ENCODE results near the gene RAB3IP.
A peak's percentile ranks its signal among the peaks of the same experiment; 100 is the strongest.
"Not testable (repeated sequence)": the region's sequence is repeated elsewhere in the genome, so short reads cannot be mapped to it uniquely, and the experiment has no call there.

Gene RAB3IP

DNA sequence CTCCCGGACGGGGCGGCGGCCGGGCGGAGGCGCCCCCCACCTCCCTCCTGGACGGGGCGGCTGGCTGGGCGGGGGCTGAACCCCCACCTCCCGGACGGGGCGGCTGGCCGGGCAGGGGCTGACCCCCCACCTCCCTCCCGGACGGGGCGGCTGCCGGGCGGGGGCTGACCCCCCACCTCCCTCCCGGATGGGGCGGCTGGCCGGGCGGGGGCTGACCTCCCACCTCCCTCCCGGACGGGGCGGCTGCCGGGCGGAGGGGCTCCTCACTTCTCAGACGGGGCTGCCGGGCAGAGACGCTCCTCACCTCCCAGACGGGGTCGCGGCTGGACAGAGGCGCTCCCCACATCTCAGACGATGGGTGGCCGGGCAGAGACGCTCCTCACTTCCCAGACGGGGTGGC lies 20.9 kb downstream of the RAB3IP start:
- H3K27me3 ChIP-seq (replicated peaks; ENCODE audit: control insufficient read depth, insufficient read depth, low read length); DNase-seq (ENCODE audit: low read depth); H3K4me1 ChIP-seq (ENCODE audit: control insufficient read depth, insufficient read depth, low read length); H3K9ac ChIP-seq (ENCODE audit: low read length); H3K4me3 ChIP-seq (ENCODE audit: low read length); H3K36me3 ChIP-seq (ENCODE audit: control insufficient read depth, insufficient read depth, low read length, severe bottlenecking): not testable (repeated sequence)
- peaks cover 17% of the 10 kb centered on the region for H3K9me3 ChIP-seq (ENCODE audit: control insufficient read depth, low read length)

DNA sequence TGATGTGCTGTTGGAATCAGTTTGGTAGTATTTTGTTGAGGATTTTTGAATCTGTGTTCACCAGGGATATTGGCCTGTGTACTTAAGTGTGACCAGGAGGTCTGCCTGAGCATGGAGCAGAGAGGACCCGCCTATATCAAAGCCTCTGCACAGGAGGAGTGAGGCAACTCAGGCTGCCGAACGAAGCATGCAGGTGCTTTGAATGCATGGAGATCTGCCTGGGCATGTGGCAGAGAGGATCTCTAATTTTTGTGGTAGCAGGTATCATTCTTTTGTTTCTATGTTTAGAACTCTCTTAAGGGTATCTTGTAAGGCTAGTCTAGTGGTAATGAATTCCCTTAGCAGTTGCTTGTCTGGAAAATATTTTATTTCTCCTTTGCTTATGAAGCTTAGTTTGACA lies 26.9 kb downstream of the RAB3IP start:
- H3K9ac ChIP-seq (ENCODE audit: low read length) = no peak overlapping the region
- no peak for DNase-seq (ENCODE audit: low read depth)
- no peaks in the 10 kb centered on the region for H3K4me1 ChIP-seq (ENCODE audit: control insufficient read depth, insufficient read depth, low read length)
- H3K9me3 ChIP-seq (ENCODE audit: control insufficient read depth, low read length) = peaks cover 19% of the 10 kb centered on the region
- no peaks in the 10 kb centered on the region for H3K36me3 ChIP-seq (ENCODE audit: control insufficient read depth, insufficient read depth, low read length, severe bottlenecking)
- H3K27me3 ChIP-seq (replicated peaks; ENCODE audit: control insufficient read depth, insufficient read depth, low read length) = no peaks in the 10 kb centered on the region
- H3K4me3 ChIP-seq (ENCODE audit: low read length) = no peak overlapping the region

GRCh38 chr12:69766260-69766659 lies 27.6 kb downstream of the RAB3IP start:
- H3K9me3 ChIP-seq (ENCODE audit: control insufficient read depth, low read length) = peaks cover 19% of the 10 kb centered on the region
- no peaks in the 10 kb centered on the region for H3K36me3 ChIP-seq (ENCODE audit: control insufficient read depth, insufficient read depth, low read length, severe bottlenecking)
- no peak for DNase-seq (ENCODE audit: low read depth)

DNA sequence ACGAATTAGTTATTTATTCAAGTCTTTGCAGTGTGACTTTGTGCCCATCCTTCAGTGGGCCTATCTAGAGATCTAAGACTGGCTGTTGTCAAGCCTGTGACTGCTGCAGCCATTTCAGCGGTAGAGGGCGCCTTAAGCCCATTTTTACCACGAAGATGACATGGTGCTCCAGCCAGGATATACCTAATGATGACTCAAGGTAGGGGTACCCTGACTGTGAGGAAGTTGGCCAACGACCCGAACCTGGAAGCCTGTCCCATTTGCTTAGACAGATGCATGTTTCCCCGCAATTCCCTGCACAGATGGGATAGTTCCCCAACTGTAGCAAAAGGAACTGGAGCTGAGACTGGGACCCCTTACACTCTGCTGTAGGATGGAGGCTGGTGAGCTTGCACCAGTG lies 41.3 kb downstream of the RAB3IP start:
- no peak overlapping the region for H3K4me3 ChIP-seq (ENCODE audit: low read length)
- no peaks in the 10 kb centered on the region for H3K27me3 ChIP-seq (replicated peaks; ENCODE audit: control insufficient read depth, insufficient read depth, low read length)
- peak; percentile 5 for DNase-seq (ENCODE audit: low read depth)
- H3K4me1 ChIP-seq (ENCODE audit: control insufficient read depth, insufficient read depth, low read length) = no peaks in the 10 kb centered on the region
- H3K36me3 ChIP-seq (ENCODE audit: control insufficient read depth, insufficient read depth, low read length, severe bottlenecking) = no peaks in the 10 kb centered on the region
- H3K9ac ChIP-seq (ENCODE audit: low read length) = no peak overlapping the region
- H3K9me3 ChIP-seq (ENCODE audit: control insufficient read depth, low read length) = no peaks in the 10 kb centered on the region

More at GRCh38 chr12:69766260-69766659, 27.6 kb downstream of the RAB3IP start:
- H3K9ac ChIP-seq (ENCODE audit: low read length) = no peak overlapping the region
- no peak overlapping the region for H3K4me3 ChIP-seq (ENCODE audit: low read length)
- no peaks in the 10 kb centered on the region for H3K4me1 ChIP-seq (ENCODE audit: control insufficient read depth, insufficient read depth, low read length)
- no peaks in the 10 kb centered on the region for H3K27me3 ChIP-seq (replicated peaks; ENCODE audit: control insufficient read depth, insufficient read depth, low read length)

GRCh38 chr12:69783365-69783764 lies 44.7 kb downstream of the RAB3IP start:
- H3K4me3 ChIP-seq (ENCODE audit: low read length) = no peak overlapping the region
- no peak overlapping the region for H3K9ac ChIP-seq (ENCODE audit: low read length)
- no peaks in the 10 kb centered on the region for H3K36me3 ChIP-seq (ENCODE audit: control insufficient read depth, insufficient read depth, low read length, severe bottlenecking)
- H3K27me3 ChIP-seq (replicated peaks; ENCODE audit: control insufficient read depth, insufficient read depth, low read length) = no peaks in the 10 kb centered on the region
- no peaks in the 10 kb centered on the region for H3K9me3 ChIP-seq (ENCODE audit: control insufficient read depth, low read length)
- no peaks in the 10 kb centered on the region for H3K4me1 ChIP-seq (ENCODE audit: control insufficient read depth, insufficient read depth, low read length)
- DNase-seq (ENCODE audit: low read depth) = no peak

DNA sequence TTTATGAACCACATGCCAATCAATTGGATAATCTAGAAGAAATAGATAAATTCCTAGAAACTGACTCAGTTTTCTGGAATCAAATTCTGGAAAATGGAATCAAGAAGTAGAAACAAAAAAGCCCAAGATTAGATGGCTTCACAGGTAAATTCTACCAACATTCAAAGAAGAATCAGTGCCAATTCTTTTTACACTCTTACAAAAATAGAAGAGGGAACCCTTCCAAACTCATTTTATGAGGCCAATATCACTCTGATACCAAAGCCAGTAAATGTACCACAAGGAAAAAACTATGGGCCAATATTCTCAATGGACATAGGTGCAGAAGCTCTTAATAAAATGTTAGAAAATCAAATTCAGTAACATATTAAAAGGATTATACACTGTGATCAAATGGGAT lies 50.7 kb downstream of the RAB3IP start:
- Histone ChIP-seq H3K4me1 (ENCODE audit: control insufficient read depth, insufficient read depth, low read length) (no peaks in the 10 kb centered on the region), H3K9ac (ENCODE audit: low read length) (no peak overlapping the region), H3K27me3 (replicated peaks; ENCODE audit: control insufficient read depth, insufficient read depth, low read length) (no peaks in the 10 kb centered on the region), H3K9me3 (ENCODE audit: control insufficient read depth, low read length) (peaks cover 23% of the 10 kb centered on the region), H3K36me3 (ENCODE audit: control insufficient read depth, insufficient read depth, low read length, severe bottlenecking) (no peaks in the 10 kb centered on the region), H3K4me3 (ENCODE audit: low read length) (no peak overlapping the region)
- no peak for DNase-seq (ENCODE audit: low read depth)

- Histone ChIP-seq H3K27me3 (replicated peaks; ENCODE audit: control insufficient read depth, insufficient read depth, low read length) (no peaks in the 10 kb centered on the region), H3K4me1 (ENCODE audit: control insufficient read depth, insufficient read depth, low read length) (no peaks in the 10 kb centered on the region), H3K9me3 (ENCODE audit: control insufficient read depth, low read length) (peaks cover 23% of the 10 kb centered on the region), H3K4me3 (ENCODE audit: low read length) (no peak overlapping the region), H3K9ac (ENCODE audit: low read length) (no peak overlapping the region), H3K36me3 (ENCODE audit: control insufficient read depth, insufficient read depth, low read length, severe bottlenecking) (no peaks in the 10 kb centered on the region)
- no peak for DNase-seq (ENCODE audit: low read depth)
Measured at GRCh38 chr12:69792533-69792932, 53.9 kb downstream of the RAB3IP start.

- not testable (repeated sequence) for H3K36me3 ChIP-seq (ENCODE audit: control insufficient read depth, insufficient read depth, low read length, severe bottlenecking); H3K9me3 ChIP-seq (ENCODE audit: control insufficient read depth, low read length); DNase-seq (ENCODE audit: low read depth); H3K27me3 ChIP-seq (replicated peaks; ENCODE audit: control insufficient read depth, insufficient read depth, low read length); H3K4me3 ChIP-seq (ENCODE audit: low read length); H3K4me1 ChIP-seq (ENCODE audit: control insufficient read depth, insufficient read depth, low read length); H3K9ac ChIP-seq (ENCODE audit: low read length)
Measured at GRCh38 chr12:69807101-69807897, 68.6 kb downstream of the RAB3IP start.

DNA sequence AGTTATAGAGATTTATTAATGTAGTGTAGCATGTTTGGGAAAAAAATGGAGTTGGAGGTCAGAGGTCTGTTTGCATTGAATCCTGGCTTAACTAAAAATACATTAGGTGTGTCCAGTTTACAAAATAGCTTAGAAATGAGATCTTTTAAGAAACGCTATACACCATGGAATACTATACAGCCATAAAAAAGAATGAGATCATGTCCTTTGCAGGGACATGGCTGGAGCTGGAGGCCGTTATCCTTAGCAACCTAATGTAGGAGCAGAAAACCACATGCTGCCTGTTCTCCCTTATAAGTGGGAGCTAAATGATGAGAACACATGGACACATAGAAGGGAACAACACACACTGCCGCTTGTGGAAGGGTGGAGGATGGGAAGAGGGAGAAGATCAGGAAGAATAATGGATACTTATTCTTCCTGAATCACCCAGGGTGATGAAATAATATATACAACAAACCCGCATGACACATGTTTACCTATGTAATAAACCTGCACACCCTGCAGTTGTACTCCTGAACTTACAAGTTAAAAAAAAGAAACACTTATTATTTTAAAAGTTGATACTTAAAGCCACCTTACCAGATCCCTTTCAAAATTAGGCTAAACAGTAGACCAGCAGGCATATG lies 72.3 kb downstream of the RAB3IP start:
- Histone ChIP-seq H3K36me3 (ENCODE audit: control insufficient read depth, insufficient read depth, low read length, severe bottlenecking) (no peaks in the 10 kb centered on the region), H3K4me1 (ENCODE audit: control insufficient read depth, insufficient read depth, low read length) (no peaks in the 10 kb centered on the region), H3K9me3 (ENCODE audit: control insufficient read depth, low read length) (no peaks in the 10 kb centered on the region), H3K4me3 (ENCODE audit: low read length) (no peak overlapping the region), H3K9ac (ENCODE audit: low read length) (no peak overlapping the region), H3K27me3 (replicated peaks; ENCODE audit: control insufficient read depth, insufficient read depth, low read length) (no peaks in the 10 kb centered on the region)
- no peak for DNase-seq (ENCODE audit: low read depth)

- Histone ChIP-seq H3K9me3 (ENCODE audit: control insufficient read depth, low read length) (no peaks in the 10 kb centered on the region), H3K9ac (ENCODE audit: low read length) (no peak overlapping the region), H3K4me3 (ENCODE audit: low read length) (no peak overlapping the region), H3K4me1 (ENCODE audit: control insufficient read depth, insufficient read depth, low read length) (no peaks in the 10 kb centered on the region), H3K27me3 (replicated peaks; ENCODE audit: control insufficient read depth, insufficient read depth, low read length) (no peaks in the 10 kb centered on the region), H3K36me3 (ENCODE audit: control insufficient read depth, insufficient read depth, low read length, severe bottlenecking) (no peaks in the 10 kb centered on the region)
- DNase-seq (ENCODE audit: low read depth) = no peak
Measured at GRCh38 chr12:69816082-69816481, 77.4 kb downstream of the RAB3IP start.

GRCh38 chr12:69821032-69821455 lies 82.4 kb downstream of the RAB3IP start:
- Histone ChIP-seq H3K9ac (ENCODE audit: low read length) (no peak overlapping the region), H3K4me3 (ENCODE audit: low read length) (no peak overlapping the region), H3K4me1 (ENCODE audit: control insufficient read depth, insufficient read depth, low read length) (peaks cover 8% of the 10 kb centered on the region), H3K27me3 (replicated peaks; ENCODE audit: control insufficient read depth, insufficient read depth, low read length) (no peaks in the 10 kb centered on the region), H3K9me3 (ENCODE audit: control insufficient read depth, low read length) (no peaks in the 10 kb centered on the region), H3K36me3 (ENCODE audit: control insufficient read depth, insufficient read depth, low read length, severe bottlenecking) (no peaks in the 10 kb centered on the region)
- DNase-seq (ENCODE audit: low read depth) = no peak
